GM18511 (cell line): Measurements from ENCODE around the gene SLC8A2.
A peak's percentile ranks its signal among the peaks of the same experiment; 100 is the strongest.
"Not testable (repeated sequence)": the region's sequence is repeated elsewhere in the genome, so short reads cannot be mapped to it uniquely, and the experiment has no call there.

Experiments
- ATAC-seq: cut with Tn5 transposase; IDR thresholded peaks from one replicate; pipeline ENCODE4 v1.9.1; 2021; ENCODE audit warnings: mild to moderate bottlenecking, moderate library complexity; ENCODE audit not compliant: unreplicated experiment

Gene SLC8A2

DNA sequence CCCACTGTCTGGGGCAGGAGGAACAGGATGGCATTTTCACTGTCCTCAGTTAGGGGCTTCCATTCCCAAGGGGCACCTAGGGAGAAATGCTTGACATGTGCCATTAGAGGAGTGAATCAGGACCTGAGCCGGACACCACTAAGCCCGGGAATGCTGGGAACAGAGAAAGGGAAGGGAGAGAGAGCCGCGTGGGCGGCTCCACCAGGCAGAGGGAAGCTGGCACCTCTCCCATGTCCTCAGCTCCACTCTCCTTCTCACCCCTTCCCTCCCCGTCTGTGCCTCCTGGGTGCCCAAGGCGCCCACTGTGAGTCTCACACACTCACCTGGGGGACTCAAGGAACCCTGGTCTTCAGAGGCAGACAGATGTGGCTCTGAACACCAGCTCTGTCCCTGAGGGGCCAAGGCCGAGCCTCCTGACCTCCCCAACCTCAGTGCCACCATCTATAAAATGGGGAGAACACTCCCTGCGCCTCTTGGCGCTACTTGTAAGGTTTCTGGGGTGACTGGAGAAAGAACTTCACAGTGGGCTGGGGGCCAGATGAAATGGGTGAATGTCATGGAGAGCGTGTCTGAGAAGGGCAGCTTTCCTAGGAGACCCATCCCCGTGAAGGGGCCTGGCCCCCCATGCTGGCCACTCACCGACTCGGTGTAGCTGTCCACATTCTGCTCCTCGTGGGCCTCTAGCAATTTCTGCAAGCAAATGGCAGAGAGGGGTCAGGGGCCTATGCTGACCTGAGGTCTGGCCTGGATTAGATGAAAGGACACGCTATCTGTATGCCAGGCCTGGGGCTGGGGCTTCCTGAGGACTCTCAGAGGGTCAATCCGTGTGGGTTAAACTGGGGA lies 17.6 kb upstream of the SLC8A2 start:
- no peak for ATAC-seq

DNA sequence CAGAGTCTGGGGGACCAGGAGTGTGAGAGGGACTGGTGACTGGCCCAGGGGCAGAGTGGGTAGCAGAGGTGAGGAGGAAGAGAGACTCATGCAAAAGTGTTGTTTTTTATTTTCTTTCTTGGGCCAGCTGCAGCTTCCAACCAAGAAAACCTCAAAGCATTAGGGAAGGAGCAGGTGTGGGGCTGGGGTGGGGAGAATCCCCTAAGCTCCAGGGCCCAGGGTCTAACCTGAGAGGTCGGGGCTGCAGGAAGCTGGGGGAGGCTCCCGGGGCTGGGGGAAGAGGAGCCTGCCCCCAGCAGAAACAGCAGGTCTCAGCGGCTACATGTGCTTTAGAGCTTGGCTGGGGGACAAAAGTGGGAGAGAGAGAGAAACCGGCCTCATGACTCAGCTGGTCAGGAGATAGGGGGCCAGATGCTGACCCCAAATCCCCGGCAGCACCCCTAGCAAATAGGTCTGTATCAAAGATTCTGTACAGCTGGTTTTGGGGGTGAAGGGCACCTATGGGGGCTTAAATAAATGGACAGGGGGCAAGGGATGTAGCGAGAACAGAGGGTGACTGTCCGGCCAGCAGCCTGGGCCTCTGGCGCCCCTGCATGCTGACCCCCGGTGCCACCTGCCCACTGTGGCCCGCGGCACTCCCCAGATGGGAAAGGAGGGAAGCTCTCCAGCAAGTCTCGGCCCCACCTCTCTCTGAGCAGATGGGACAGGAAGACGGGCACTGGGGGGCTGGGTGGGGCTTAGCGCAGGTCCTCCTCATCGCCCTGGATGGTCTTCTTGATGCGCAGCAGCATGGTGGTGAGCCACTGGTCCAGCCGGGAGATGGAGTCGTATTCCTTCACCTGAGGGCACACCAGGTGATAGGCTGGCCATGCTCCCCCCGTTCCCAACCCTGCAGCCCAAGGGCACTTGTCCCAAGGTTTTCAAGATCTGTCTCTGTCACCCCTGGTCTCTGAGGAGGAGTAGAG lies 16.1 kb upstream of the SLC8A2 start:
- no peak for ATAC-seq

DNA sequence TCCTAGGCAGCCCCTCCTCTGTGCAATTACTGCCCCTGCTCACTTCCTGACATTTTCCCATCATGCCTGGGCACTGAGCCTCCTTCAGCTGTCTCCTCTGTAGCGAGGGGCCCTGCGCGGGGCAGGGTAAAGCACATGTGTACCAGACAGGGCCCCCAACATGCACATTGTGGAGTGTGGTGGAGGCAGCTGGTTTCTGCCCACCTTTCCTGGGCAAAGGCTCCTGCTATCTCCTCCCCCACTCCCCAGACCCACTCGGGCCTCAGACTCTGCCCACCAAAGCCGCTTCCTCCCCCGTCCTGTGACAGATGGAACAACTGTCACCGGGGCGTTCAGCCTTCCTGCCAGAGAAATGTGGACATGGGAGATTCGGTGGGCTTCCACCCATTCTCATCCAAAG lies 15.2 kb upstream of the SLC8A2 start:
- ATAC-seq: no peak

DNA sequence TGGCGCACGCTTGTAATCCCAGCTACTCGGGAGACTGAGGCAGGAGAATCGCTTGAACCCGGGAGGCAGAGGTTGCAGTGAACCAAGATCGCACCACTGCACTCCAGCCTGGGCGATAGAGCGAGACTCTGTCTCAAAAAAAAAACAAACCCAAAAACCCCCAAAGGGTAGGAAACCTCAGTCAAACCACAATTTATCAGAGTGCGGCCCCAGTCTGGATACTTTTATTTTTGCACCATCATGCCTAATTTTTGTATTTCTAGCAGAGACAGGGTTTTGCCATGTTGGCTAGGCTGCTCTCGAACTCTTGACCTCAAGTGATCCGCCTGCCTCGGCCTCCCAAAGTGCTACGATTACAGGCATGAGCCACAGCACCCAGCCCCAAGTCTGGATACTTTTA lies 14.5 kb upstream of the SLC8A2 start:
- ATAC-seq: not testable (repeated sequence)

DNA sequence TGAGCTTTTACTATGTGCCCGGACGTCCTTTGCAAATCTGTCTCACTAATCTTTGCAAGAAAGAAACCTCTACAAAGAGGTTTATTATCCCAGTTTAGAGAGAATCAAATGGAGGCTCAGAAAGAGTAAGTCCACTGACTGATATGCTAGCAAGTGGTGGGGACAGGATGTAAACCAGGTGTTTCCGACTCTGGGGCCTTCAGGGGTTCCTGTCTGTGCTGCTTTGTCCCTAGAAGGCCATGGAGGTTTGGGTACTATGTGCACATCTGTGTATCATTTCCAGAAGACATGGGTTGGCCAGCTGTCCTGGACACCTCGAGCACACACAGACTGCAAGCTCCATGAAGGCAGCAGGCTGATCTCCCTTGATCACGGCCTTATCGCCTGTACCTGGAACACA lies 13.5 kb upstream of the SLC8A2 start:
- no peak for ATAC-seq

DNA sequence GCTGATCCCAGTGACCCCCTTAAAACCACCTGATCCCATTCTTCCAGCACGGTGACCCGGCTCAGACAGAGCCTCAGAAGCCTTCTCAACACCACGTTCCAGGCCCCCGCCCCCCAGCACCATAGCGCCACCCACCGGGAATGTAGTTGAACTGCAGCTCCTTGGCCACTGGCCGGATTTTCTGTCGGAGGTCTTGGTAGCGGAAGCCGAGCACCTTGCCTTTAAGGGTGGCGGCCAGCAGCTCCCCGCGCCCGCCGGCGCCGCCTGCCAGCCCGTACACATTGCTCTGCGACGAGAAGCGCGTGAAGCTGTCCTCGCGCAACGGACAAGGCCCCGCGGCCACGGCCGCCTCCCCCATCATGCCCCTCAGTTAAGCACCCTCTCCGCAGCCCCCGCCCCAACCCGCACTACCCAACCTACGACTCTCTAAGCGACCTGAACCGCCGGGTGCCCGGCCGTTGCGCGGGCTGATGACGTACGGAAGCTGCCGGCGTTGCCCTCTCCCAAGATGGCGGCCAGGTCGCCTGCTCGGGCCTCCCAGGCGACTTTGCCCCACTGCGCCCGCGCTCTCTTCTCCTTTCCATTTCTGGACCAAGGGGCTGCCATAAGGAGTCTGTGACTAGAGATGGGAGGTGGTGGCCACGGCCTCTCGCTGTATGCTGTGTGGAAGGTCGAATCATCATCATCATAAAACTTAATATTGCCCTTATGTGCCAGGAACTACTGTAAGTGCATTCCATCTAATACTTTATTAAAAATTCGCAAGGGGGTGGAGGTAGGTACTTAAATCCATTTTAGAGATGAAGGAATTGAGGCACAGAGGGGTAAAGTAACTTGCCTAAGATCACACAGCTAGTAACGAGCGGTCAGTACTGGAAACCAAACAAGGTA lies 12.4 kb upstream of the SLC8A2 start, which contains the start of gene KPTN:
Gene KPTN (minus strand): TSS at position 420 of the 891 bp plus-strand sequence. CDS start 59 bp downstream, at position 361.
- peak; percentile 76 for ATAC-seq

DNA sequence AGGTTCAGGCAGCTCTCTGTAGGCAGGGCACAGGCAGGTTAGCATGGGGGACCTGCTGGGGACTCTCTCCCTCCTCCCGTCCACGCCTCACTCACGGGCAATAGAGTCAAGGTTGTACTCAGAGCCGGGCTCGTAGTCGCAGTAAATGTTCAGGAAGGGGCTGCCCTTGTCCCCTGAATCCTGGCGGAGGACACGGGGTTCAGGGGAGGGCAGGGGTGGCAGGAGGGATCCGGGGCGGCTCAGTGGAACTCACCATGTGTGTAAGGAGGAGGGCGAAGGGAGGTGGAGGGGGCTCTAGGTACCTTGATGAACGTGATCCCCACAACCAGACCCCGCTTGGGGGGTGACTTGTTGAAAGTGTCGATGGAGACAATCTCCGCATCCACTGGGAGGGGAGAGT lies 11.5 kb upstream of the SLC8A2 start:
- ATAC-seq: no peak

DNA sequence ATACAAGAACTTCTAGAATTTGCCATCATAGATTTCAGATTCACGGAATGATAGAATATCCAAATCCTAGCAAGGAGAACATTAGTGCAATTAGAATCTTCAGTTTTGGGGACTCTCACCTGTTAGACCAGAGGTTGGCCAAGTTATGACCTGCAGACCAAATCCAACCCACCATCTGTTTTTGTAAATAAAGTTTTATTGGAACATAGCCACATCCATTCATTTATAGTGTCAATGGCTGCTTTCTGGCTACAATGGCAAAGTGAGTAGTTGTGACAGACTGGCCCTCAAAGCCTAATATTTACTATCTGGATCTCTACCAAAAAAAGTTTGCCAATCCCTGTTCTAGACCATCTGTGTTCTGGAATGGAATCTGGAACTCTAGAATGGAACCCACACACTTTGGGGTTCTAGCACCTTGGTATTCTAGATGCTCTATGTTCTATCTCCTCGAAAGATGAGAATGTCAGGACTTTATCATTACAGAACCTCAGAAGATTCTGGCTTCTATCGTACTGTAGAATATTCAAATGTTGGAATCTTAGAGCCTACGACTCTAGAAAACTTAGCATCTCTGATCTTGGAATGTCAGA lies 9.9 kb upstream of the SLC8A2 start:
- no peak for ATAC-seq

DNA sequence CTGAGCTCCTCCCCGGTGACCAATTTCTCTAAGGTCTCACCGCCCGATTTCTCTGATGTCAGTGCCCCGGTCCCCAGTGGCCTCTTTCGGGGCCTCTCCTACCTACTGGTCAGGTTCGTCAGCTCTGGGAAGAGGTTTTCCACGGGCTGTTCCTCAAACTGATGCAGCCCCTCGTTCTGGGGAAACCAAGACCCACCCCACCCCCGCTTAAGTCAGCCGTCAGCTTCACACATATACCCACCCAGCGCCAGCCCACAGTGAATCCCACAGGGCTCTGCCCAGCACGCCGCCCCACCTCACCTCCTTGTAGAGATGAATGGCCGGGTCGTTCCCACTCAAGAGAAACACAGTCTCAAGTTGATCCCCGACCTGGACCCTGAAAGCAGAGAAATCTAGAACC lies 9.0 kb upstream of the SLC8A2 start:
- ATAC-seq: no peak

DNA sequence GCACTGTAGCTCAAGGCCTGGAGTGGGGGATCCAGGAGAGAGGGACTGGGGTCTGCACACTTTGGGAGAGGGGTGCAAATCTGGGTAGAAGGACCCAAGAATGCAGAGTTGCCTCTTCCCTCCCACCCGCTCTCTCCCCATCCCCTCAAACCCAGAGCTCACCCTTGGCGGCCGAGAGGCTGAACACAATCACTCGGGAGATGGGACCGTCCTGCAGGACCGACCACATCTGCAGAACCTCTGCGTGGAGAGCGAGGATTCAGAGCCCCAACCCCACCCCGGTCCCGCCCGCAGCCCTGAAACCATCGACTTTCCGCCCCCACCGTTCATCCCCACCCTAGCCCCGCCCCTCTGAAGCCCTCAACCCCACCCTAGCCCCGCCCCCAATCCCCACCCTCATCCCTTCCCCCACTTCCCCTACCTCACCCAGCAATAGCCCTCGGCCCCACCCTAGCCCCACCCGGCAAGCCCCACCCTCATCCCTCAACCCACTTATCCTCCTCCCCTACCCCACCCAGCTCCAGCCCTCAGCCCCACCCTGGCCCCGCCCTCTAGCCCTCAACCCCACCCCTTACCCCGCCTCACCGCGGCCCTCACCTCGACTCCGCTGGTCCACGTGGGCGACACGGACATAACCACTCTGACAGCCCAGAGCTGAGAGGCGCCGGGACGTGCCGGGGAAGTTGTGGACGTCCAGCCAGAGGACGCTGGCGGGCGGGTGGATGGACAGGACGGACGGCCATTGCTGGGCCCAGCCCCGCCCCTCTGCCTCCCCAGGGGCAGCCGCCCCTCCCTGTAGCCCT lies 8.2 kb upstream of the SLC8A2 start:
- no peak for ATAC-seq

DNA sequence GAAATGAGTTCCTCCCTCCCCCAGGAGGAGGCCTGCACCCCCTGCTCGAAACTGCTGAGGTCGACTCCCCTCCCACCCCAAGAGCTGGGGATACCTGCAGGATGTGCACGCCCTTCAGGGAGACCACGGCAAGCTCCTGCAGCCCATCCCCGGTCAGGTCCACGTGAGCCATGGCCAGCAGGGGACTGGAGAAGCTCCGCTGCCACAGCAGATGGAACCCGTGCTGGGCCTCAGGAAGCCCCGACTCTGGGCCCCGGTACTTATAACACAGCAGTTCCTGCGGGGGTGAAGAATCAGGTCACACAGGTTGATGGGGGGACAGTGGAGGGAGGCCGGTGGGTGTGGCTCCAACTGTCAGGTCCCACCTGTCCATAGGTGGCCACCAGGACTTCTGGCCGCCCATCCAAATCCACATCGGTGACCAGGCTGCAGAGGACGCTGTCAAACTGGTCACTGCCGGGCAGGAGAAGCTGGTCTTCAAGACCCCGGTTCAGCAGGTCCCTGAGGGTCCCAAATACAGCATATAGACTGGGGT lies 4.8 kb upstream of the SLC8A2 start:
- ATAC-seq: no peak

DNA sequence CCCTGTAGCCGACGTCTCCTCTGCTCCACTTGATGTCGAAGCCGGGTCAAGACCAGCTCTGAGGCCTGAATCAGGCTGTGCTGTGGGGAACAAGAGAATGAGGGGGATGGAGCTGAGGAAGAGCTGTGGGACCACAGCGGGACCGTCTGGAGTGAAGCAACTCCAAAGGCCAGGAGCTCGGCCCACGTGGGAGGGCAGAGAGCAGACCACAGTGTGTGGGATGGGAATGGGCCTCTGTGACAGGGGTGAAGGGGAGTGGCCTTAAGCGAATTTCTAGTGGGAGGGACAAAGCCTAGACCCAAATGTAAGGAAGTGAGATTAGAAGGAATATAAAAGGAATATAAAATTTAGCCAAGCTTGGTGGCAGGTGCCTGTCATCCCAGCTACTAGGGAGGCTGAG lies 3.8 kb upstream of the SLC8A2 start:
- ATAC-seq: no peak

DNA sequence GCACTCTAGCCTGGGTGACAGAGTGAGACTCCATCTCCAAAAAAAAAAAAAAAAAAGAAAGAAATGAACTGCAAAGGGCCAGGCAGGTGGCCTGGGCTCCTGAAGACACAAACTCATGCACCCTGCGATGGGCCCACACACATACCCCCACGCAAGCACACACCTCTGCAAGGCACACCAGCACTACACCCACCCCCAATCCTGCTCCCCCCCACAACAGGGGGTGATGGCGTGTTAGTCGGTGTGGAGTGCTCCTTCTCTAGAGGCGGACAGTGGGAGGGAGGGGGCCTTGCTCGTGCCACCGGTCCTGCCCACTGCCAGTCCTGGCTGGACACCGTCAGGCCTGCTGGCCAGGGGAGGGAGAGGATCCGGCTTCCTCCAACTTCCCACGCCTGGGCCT lies 1.6 kb upstream of the SLC8A2 start:
- ATAC-seq: no peak

DNA sequence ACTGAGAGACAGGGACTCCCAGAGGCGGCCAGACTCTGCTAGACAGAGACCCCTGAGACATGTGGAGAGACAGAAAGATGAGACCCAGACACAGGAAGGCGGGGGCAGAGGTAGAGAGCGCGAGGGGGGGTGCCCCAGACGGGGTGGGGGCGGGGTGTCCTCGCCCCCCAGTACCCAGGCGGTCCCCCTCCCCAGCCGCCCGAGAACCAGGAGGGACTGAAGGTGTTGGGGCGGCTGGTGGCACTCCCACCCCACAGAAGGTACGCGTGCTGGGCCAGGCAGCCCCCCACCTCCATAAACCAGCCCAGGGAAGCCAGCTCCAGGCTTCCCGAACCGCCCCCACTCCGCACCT lies 336 bp downstream of the SLC8A2 start:
- ATAC-seq: no peak

DNA sequence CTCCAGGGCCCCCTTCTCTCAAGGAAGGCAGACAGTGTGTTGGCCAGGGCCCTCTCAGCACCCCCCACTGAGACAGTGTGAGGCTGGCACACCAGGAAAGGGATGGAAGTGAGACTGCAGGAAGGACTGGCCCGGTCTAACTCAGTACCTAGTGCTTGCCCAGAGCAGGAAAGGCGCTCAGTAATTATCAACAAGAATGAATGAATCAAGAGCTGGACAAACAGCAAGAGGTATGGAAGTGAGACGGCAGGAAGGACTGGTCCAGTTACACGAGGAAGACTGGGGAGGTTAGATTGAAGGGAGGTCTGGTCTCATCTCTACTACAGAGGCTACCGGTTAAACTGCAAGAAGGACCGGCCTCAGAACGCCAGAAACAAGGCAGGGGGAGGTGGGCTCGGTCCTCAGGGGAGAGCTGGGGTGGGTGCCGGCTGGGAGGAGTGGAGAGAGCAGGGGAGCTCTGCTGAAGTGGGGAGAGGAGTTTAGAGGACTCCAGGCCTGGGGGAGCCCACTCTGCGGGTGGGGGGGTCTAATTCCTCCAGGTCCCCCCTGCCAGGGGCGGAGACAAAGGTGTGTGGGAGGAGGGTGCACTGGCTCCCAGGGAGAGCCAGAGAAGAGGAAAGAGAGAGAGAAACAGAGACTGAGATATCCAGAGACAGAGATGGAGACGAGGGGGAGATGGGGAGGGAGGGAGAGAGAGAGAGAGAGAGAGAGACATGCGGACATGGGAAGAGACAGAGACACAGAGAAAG lies 1.1 kb downstream of the SLC8A2 start:
- no peak for ATAC-seq

DNA sequence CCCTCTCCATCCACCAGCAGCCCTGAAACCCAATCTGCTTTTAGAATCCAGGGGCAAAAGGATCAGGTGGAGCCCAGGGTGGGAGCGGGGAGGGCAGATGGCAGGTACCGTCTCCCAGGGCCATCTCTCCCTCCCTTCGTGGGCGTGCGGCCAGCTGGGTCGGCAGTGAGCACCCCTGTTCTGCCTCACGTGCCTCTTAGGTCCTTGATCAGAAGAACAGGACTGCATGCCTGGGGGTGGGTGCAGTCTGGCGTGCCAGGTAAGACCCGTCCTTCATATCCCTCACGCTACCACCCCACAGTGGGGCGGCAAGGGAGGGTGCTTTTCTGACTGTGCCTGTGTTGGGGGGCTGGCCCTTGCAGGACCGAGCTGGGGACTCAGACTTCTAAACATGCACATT lies 2.0 kb downstream of the SLC8A2 start:
- no peak for ATAC-seq

DNA sequence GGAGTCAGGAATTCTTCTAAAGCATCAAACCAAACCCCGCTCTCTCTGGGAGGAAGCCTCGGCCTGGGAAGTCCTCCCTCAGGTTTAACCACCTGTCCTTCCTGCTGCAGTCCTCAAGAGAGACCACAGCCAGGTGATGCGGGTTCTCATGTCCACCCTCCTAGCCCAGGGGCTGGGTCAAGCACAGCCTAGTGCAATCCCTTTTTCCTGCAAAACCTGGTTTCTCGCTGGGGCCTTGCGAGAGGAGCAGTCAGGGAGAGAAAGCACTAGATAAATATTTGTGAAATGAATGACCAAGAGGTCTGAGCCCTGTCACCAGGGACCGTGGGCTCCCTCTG lies 2.4 kb downstream of the SLC8A2 start:
- ATAC-seq: no peak

DNA sequence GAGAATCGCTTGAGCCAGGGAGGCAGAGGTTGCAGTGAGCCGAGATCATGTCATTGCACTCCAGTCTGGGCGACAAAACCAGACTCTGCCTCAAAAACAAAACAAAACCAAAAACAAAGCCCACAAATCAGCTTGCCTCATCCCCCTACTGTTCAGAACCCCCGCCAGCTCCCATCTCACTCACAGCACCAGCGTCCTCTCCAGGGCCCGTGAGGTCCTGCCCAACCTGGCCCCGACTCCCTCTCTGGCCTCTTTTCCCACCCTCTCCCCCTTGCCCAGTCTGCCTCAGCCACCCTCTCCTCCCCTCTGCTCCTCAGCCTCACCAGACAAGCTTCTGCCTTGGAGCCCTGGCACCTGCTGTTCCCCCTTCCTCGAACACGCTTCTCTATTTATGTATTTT lies 3.8 kb downstream of the SLC8A2 start:
- ATAC-seq: no peak

DNA sequence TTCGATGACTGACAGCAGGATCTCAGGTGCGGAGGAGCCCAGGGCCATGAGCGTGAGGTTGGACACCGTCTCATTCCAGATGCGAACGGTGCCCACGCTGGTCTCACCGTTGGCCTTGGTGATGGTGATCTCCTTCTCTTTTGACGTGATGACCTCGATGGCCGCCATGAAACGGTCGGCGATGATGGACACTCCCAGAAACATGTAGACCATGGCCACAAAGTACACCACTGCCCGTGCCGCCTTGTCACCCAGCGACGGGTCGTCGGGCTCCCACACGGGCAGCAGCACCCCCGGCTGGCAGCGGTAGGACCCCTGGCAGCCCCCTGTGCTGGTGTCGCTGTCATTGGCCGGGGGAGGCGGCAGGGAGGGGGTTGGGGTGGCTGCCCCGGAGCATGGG lies 5.7 kb downstream of the SLC8A2 start:
- no peak for ATAC-seq
